ENCODE measurements around the gene ABCB7.

Gene ABCB7

GRCh38 chrX:75107863-75108509 lies 48.1 kb downstream of the ABCB7 start:
- H3K27ac ChIP-seq (replicated peaks) = no peak overlapping the region
- H3K4me3 ChIP-seq (replicated peaks; ENCODE audit: insufficient read depth, low read length) = no peak overlapping the region
- H3K27me3 ChIP-seq (ENCODE audit: insufficient read depth, poor library complexity, severe bottlenecking) = no peaks in the 10 kb centered on the region
- no peak for DNase-seq (ENCODE audit: low read depth in 1 of 2, low spot score in 1 of 2)
- TF ChIP-seq CTCF (IDR thresholded peaks at IDR 0.05; ENCODE audit: insufficient read depth, low read length) = no peak
- no peak for TF ChIP-seq REST (IDR thresholded peaks at IDR 0.05; ENCODE audit: insufficient replicate concordance, low read depth)
- TF ChIP-seq POLR2AphosphoS5 (IDR thresholded peaks at IDR 0.05; ENCODE audit: low read depth) = no peak
- TF ChIP-seq SPI1 (IDR thresholded peaks at IDR 0.05; ENCODE audit: borderline replicate concordance, low read depth) = no peak
- TF ChIP-seq GABPA (IDR thresholded peaks at IDR 0.05; ENCODE audit: low read depth) = no peak

- no peak overlapping the region for H3K4me3 ChIP-seq (replicated peaks; ENCODE audit: insufficient read depth, low read length)
- DNase-seq (ENCODE audit: low read depth in 1 of 2, low spot score in 1 of 2) = no peak
- no peaks in the 10 kb centered on the region for H3K27me3 ChIP-seq (ENCODE audit: insufficient read depth, poor library complexity, severe bottlenecking)
- no peak overlapping the region for H3K27ac ChIP-seq (replicated peaks)
- TF ChIP-seq REST (IDR thresholded peaks at IDR 0.05; ENCODE audit: insufficient replicate concordance, low read depth) (no peak), GABPA (IDR thresholded peaks at IDR 0.05; ENCODE audit: low read depth) (no peak), CTCF (IDR thresholded peaks at IDR 0.05; ENCODE audit: insufficient read depth, low read length) (no peak), POLR2AphosphoS5 (IDR thresholded peaks at IDR 0.05; ENCODE audit: low read depth) (no peak), SPI1 (IDR thresholded peaks at IDR 0.05; ENCODE audit: borderline replicate concordance, low read depth) (no peak)
Observed at GRCh38 chrX:75106772-75107171, 49.3 kb downstream of the ABCB7 start.

GRCh38 chrX:75096331-75096730 lies 59.8 kb downstream of the ABCB7 start:
- Histone ChIP-seq H3K4me3 (replicated peaks; ENCODE audit: insufficient read depth, low read length) (no peak overlapping the region), H3K27ac (replicated peaks) (no peak overlapping the region), H3K27me3 (ENCODE audit: insufficient read depth, poor library complexity, severe bottlenecking) (no peaks in the 10 kb centered on the region)
- TF ChIP-seq GABPA (IDR thresholded peaks at IDR 0.05; ENCODE audit: low read depth) (no peak), CTCF (IDR thresholded peaks at IDR 0.05; ENCODE audit: insufficient read depth, low read length) (no peak), POLR2AphosphoS5 (IDR thresholded peaks at IDR 0.05; ENCODE audit: low read depth) (no peak), REST (IDR thresholded peaks at IDR 0.05; ENCODE audit: insufficient replicate concordance, low read depth) (no peak), SPI1 (IDR thresholded peaks at IDR 0.05; ENCODE audit: borderline replicate concordance, low read depth) (no peak)
- DNase-seq (ENCODE audit: low read depth in 1 of 2, low spot score in 1 of 2) = no peak

All from HL-60 (cell line).